ENCODE measurements around the gene TRIP4. TPM values are rescaled to one million over a fixed set of nuclear protein-coding genes. Genes with fewer than 3 reads are reported as not detected.
"Not testable (repeated sequence)": the region's sequence is repeated elsewhere in the genome, so short reads cannot be mapped to it uniquely, and the experiment has no call there.

The TRIP4 gene
- total RNA-seq, 1 experiment from 2014 or later = 19.8 TPM

DNA sequence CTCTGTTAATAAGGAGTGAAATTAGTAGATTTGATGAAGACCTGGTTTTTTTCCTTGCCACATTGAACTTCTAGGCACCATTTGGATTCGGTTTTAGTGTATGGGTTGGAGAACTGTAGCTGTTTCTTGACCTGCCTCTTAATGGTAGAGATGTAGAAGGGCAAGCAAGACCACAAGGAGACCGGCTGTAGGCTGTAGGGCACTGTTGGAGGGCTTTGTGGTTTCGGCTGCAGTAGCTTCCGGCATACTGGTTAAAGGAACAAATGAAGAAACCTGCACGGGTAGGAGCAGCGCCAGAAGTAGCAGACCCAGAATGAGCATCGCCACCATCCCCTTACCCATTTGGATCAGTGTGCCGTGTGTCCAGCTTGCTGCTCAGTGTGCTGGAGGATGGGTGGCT is 14.3 kb upstream of the TRIP4 start:
- BruUV-seq (replicated peaks) = no TSS peak
- DNase-seq (ENCODE audit: unreplicated experiment) = no peak
- H3K27ac Mint-ChIP-seq (ENCODE audit: low read depth, unreplicated experiment) = no peak overlapping the region
- intact Hi-C loops (cut with micrococcal nuclease) = no loop called here
- H3K4me3 Mint-ChIP-seq (ENCODE audit: unreplicated experiment) = no peak overlapping the region
- H3K9me3 Mint-ChIP-seq (ENCODE audit: unreplicated experiment) = no peaks in the 10 kb centered on the region
- H3K4me1 Mint-ChIP-seq (ENCODE audit: insufficient read depth, unreplicated experiment) = no peaks in the 10 kb centered on the region
- H3K36me3 Mint-ChIP-seq (ENCODE audit: insufficient read depth, unreplicated experiment) = peaks cover 15% of the 10 kb centered on the region
- no peak for TF ChIP-seq CTCF (IDR thresholded peaks at IDR 0.05; ENCODE audit: unreplicated experiment)
- ChIA-PET CTCF (interaction anchor here (0.7 to 0.9 kb wide), 2 partner anchors 25 to 59 kb away, joined by 3 to 7 read pairs; no protein-coding TSS in a partner anchor), POLR2A (interaction anchor here (1.1 kb wide), 1 partner anchor 11 kb away, joined by 3 read pairs; no protein-coding TSS in a partner anchor)
- no peaks in the 10 kb centered on the region for H3K27me3 Mint-ChIP-seq (ENCODE audit: insufficient read depth, unreplicated experiment)

DNA sequence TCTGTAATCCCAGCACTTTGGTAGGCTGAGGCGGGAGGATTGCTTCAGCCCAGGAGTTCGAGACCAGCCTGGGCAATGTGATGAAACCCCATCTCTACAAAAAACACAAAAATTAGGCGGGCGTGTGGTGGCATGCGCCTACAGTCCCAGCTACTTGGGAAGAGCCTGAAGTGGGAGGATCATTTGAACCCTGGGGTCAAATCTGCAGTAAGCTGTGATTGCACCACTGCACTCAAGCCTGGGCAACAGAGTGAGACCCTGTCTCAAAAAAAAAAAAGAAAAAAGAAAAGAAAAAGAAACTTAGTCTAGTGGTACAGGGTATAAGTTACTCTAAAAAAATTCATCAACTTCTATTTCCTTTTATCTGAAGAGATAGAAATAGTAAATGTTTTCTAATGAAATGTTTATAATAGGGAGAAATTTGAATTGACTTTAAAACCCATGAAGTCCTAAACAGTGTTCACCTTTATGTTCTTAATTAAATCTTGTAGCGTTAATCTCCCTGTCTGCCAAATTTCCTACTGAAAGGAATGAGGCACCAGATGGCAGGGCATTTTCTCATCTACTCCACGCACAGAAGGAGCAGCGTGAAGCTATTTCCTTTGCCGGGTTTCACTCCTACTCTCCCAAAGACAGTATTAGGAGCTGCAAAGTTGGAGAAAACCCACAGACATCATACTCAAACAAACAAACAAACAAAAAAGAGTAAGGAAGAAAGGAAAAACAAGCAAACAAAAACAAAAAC is 8.2 kb upstream of the TRIP4 start:
- DNase-seq (ENCODE audit: unreplicated experiment) = peak; percentile 18
- intact Hi-C loops (cut with micrococcal nuclease) = no loop called here
- Mint-ChIP-seq H3K4me3 (ENCODE audit: unreplicated experiment) (peak overlapping the region; percentile 77), H3K9me3 (ENCODE audit: unreplicated experiment) (no peaks in the 10 kb centered on the region), H3K27me3 (ENCODE audit: insufficient read depth, unreplicated experiment) (no peaks in the 10 kb centered on the region), H3K4me1 (ENCODE audit: insufficient read depth, unreplicated experiment) (peaks cover 13% of the 10 kb centered on the region), H3K36me3 (ENCODE audit: insufficient read depth, unreplicated experiment) (peaks cover 7% of the 10 kb centered on the region), H3K27ac (ENCODE audit: low read depth, unreplicated experiment) (peak overlapping the region; percentile 35)
- ChIA-PET POLR2A (interaction anchor here (0.7 to 1.0 kb wide), 4 partner anchors 9 to 218 kb away, joined by 3 to 5 read pairs (median 4); partner anchors contain the start of genes CSNK1G1, PPIB and TRIP4), CTCF (interaction anchor here (0.6 kb wide), 2 partner anchors 142 to 157 kb away, joined by 3 read pairs; no protein-coding TSS in a partner anchor)
- BruUV-seq (replicated peaks) = no TSS peak
- no peak for TF ChIP-seq CTCF (IDR thresholded peaks at IDR 0.05; ENCODE audit: unreplicated experiment)

- Mint-ChIP-seq H3K4me1 (ENCODE audit: insufficient read depth, unreplicated experiment) (peaks cover 13% of the 10 kb centered on the region), H3K27ac (ENCODE audit: low read depth, unreplicated experiment) (peak overlapping the region; percentile 35), H3K4me3 (ENCODE audit: unreplicated experiment) (peak overlapping the region; percentile 77)
- DNase-seq (ENCODE audit: unreplicated experiment) = peak; percentile 10
- H3K9me3 Mint-ChIP-seq (ENCODE audit: unreplicated experiment); H3K36me3 Mint-ChIP-seq (ENCODE audit: insufficient read depth, unreplicated experiment); H3K27me3 Mint-ChIP-seq (ENCODE audit: insufficient read depth, unreplicated experiment); BruUV-seq (replicated peaks); intact Hi-C loops (cut with micrococcal nuclease): not testable (repeated sequence)
- POLR2A ChIA-PET = interaction anchor here (0.7 to 1.0 kb wide), 5 partner anchors 8 to 786 kb away, joined by 3 to 5 read pairs (median 4); partner anchors contain the start of genes CSNK1G1 and TRIP4
- CTCF ChIA-PET = interaction anchor here (0.6 kb wide), 1 partner anchor 18 kb away, joined by 4 read pairs; no protein-coding TSS in a partner anchor
These were observed 7.3 kb upstream of the TRIP4 start for GRCh38 chr15:64380130-64380870.

GRCh38 chr15:64381000-64381751 is 6.5 kb upstream of the TRIP4 start, which contains the start of gene PCLAF:
TSS of gene PCLAF (minus strand) at chr15:64381441. CDS start at chr15:64381371, 70 bp downstream.
- intact Hi-C loops (cut with micrococcal nuclease) = no loop called here
- no peaks in the 10 kb centered on the region for H3K36me3 Mint-ChIP-seq (ENCODE audit: insufficient read depth, unreplicated experiment)
- no peak for TF ChIP-seq CTCF (IDR thresholded peaks at IDR 0.05; ENCODE audit: unreplicated experiment)

More at GRCh38 chr15:64381000-64381751, 6.5 kb upstream of the TRIP4 start, which contains the start of gene PCLAF:
- Mint-ChIP-seq H3K9me3 (ENCODE audit: unreplicated experiment) (no peaks in the 10 kb centered on the region), H3K4me1 (ENCODE audit: insufficient read depth, unreplicated experiment) (peaks cover 13% of the 10 kb centered on the region), H3K4me3 (ENCODE audit: unreplicated experiment) (peak within 1 kb of the TSS; percentile 77), H3K27ac (ENCODE audit: low read depth, unreplicated experiment) (peak within 1 kb of the TSS; percentile 35), H3K27me3 (ENCODE audit: insufficient read depth, unreplicated experiment) (no peaks in the 10 kb centered on the region)
- TSS peak; percentile 72 for BruUV-seq (replicated peaks)
- ChIA-PET CTCF (interaction anchor here (0.6 kb wide), 1 partner anchor 19 kb away, joined by 4 read pairs; no protein-coding TSS in a partner anchor), POLR2A (interaction anchor here (0.7 to 1.3 kb wide), 3 partner anchors 15 to 785 kb away, joined by 3 to 6 read pairs (median 5); no protein-coding TSS in a partner anchor)
- peak; percentile 97 for DNase-seq (ENCODE audit: unreplicated experiment)
